Gastroesophageal sphincter (tissue), 3 donors: ENCODE results near the gene RAPGEF2.

Source experiments
- CTCF ChIP-seq, 4 experiments: fragments of 200-600 bp in 2 of 4; fragments of 450-650 bp in 2 of 4; sonication (generic) in 1 of 4; IDR thresholded peaks; one replicate each; pipeline ENCODE4 v1.5.1; 2017 to 2019; ENCODE audit warnings: antibody characterized with exemption in 4 of 4, mild to moderate bottlenecking in 2 of 4, moderate library complexity in 2 of 4
- POLR2A ChIP-seq, 2 donors: fragments of 450-650 bp; IDR thresholded peaks; one replicate each; pipeline ENCODE4 v1.6.1; 2017; ENCODE audit warnings: antibody characterized with exemption in 2 of 2, mild to moderate bottlenecking in 2 of 2, moderate library complexity in 1 of 2
- POLR2AphosphoS5 ChIP-seq: sonication (generic); formaldehyde crosslinking; IDR thresholded peaks from one replicate; pipeline ENCODE4 v1.6.1; 2017; ENCODE audit warnings: antibody characterized with exemption

- TF ChIP-seq CTCF (IDR thresholded peaks at IDR 0.05) (no peak), POLR2AphosphoS5 (no peak), POLR2A (IDR thresholded peaks at IDR 0.05) (no peak)
Measured at GRCh38 chr4:159266981-159267868, 164.3 kb downstream of the RAPGEF2 start.
